Measurements from ENCODE around the gene RSPRY1. TPM values are rescaled to one million over a fixed set of nuclear protein-coding genes. Genes with fewer than 3 reads are reported as not detected.

RSPRY1 gene
- total RNA-seq, 1 donor from 2014 or later = 76.8 TPM

- Mint-ChIP-seq H3K27me3 (ENCODE audit: low read depth, unreplicated experiment) (peaks cover 8% of the 10 kb centered on the region), H3K4me1 (ENCODE audit: low read depth, unreplicated experiment) (peaks cover 6% of the 10 kb centered on the region), H3K36me3 (ENCODE audit: low read depth, unreplicated experiment) (peaks cover 10% of the 10 kb centered on the region), H3K9me3 (ENCODE audit: unreplicated experiment) (no peaks in the 10 kb centered on the region), H3K4me3 (ENCODE audit: unreplicated experiment) (no peak overlapping the region), H3K27ac (ENCODE audit: unreplicated experiment) (no peak overlapping the region)
- Histone ChIP-seq H4K20me1 (ENCODE audit: insufficient read depth, low read length) (no peaks in the 10 kb centered on the region), H3K4me2 (ENCODE audit: low read length) (no peak overlapping the region), H3K27me3 (ENCODE audit: insufficient read depth, low read length) (no peaks in the 10 kb centered on the region), H3K36me3 (ENCODE audit: insufficient read depth, low read length) (no peaks in the 10 kb centered on the region), H3K27ac (ENCODE audit: low read depth, low read length) (no peak overlapping the region), H3K4me1 (ENCODE audit: insufficient read depth, low read length) (no peaks in the 10 kb centered on the region), H3K9me3 (ENCODE audit: insufficient read depth, low read depth, low read length) (no peaks in the 10 kb centered on the region), H2AFZ (ENCODE audit: low read depth, low read length) (no peak overlapping the region), H3K4me3 (ENCODE audit: insufficient read depth, low read depth, low read length) (no peak overlapping the region), H3K9ac (ENCODE audit: low read length) (no peak overlapping the region), H3K79me2 (ENCODE audit: insufficient read depth, low read length) (no peaks in the 10 kb centered on the region)
- DNase-seq (ENCODE audit: low read depth) (no peak), FAIRE-seq (no peak)
- TF ChIP-seq EZH2 (IDR thresholded peaks at IDR 0.05; ENCODE audit: insufficient read depth, low read length) (no peak), CTCF (IDR thresholded peaks at IDR 0.05; ENCODE audit: insufficient read depth, low read depth, low read length) (no peak)
Measured at GRCh38 chr16:57137566-57138273, 48.4 kb upstream of the RSPRY1 start.

GRCh38 chr16:57138281-57138935 lies 47.7 kb upstream of the RSPRY1 start:
- H3K27ac Mint-ChIP-seq (ENCODE audit: unreplicated experiment) = peak overlapping the region; percentile 20
- no peaks in the 10 kb centered on the region for H3K9me3 Mint-ChIP-seq (ENCODE audit: unreplicated experiment)

More at GRCh38 chr16:57138281-57138935, 47.7 kb upstream of the RSPRY1 start:
- no peak for TF ChIP-seq EZH2 (IDR thresholded peaks at IDR 0.05; ENCODE audit: insufficient read depth, low read length)
- no peak for TF ChIP-seq CTCF (IDR thresholded peaks at IDR 0.05; ENCODE audit: insufficient read depth, low read depth, low read length)
- Mint-ChIP-seq H3K4me1 (ENCODE audit: low read depth, unreplicated experiment) (peaks cover 6% of the 10 kb centered on the region), H3K27me3 (ENCODE audit: low read depth, unreplicated experiment) (peaks cover 8% of the 10 kb centered on the region), H3K4me3 (ENCODE audit: unreplicated experiment) (no peak overlapping the region), H3K36me3 (ENCODE audit: low read depth, unreplicated experiment) (peaks cover 10% of the 10 kb centered on the region)
- no peak overlapping the region for H3K4me2 ChIP-seq (ENCODE audit: low read length)
- FAIRE-seq (no peak), DNase-seq (ENCODE audit: low read depth) (no peak)
- H2AFZ ChIP-seq (ENCODE audit: low read depth, low read length) = no peak overlapping the region
- H3K9ac ChIP-seq (ENCODE audit: low read length) = no peak overlapping the region
- H3K27ac ChIP-seq (ENCODE audit: low read depth, low read length) = no peak overlapping the region
- H3K4me3 ChIP-seq (ENCODE audit: insufficient read depth, low read depth, low read length) = no peak overlapping the region
- no peaks in the 10 kb centered on the region for H3K4me1 ChIP-seq (ENCODE audit: insufficient read depth, low read length)
- H3K9me3 ChIP-seq (ENCODE audit: insufficient read depth, low read depth, low read length) = no peaks in the 10 kb centered on the region
- H3K27me3 ChIP-seq (ENCODE audit: insufficient read depth, low read length) = no peaks in the 10 kb centered on the region
- H3K79me2 ChIP-seq (ENCODE audit: insufficient read depth, low read length) = no peaks in the 10 kb centered on the region
- H3K36me3 ChIP-seq (ENCODE audit: insufficient read depth, low read length) = no peaks in the 10 kb centered on the region
- no peaks in the 10 kb centered on the region for H4K20me1 ChIP-seq (ENCODE audit: insufficient read depth, low read length)
